GM19043 (cell line): ENCODE measurements around the gene THAP2.
"Not testable (repeated sequence)": the region's sequence is repeated elsewhere in the genome, so short reads cannot be mapped to it uniquely, and the experiment has no call there.

ENCODE experiments used
- ATAC-seq: cut with Tn5 transposase; IDR thresholded peaks from one replicate; pipeline ENCODE4 v1.9.1; 2021; ENCODE audit warnings: low read depth; ENCODE audit not compliant: unreplicated experiment

The THAP2 gene

GRCh38 chr12:71695782-71696181 is 31.7 kb downstream of the THAP2 start:
- no peak for ATAC-seq

GRCh38 chr12:71702181-71702580 is 38.1 kb downstream of the THAP2 start:
- ATAC-seq: not testable (repeated sequence)

- no peak for ATAC-seq
Measured at GRCh38 chr12:71702590-71702989, 38.5 kb downstream of the THAP2 start.

GRCh38 chr12:71703206-71703605 is 39.1 kb downstream of the THAP2 start:
- no peak for ATAC-seq

GRCh38 chr12:71704920-71705319 is 40.8 kb downstream of the THAP2 start:
- no peak for ATAC-seq

- ATAC-seq: no peak
Measured at GRCh38 chr12:71708658-71709057, 44.6 kb downstream of the THAP2 start.

GRCh38 chr12:71710276-71711125 is 46.4 kb downstream of the THAP2 start:
- no peak for ATAC-seq

GRCh38 chr12:71718611-71719010 is 54.5 kb downstream of the THAP2 start:
- no peak for ATAC-seq

- ATAC-seq: no peak
Measured at GRCh38 chr12:71719647-71720370, 55.7 kb downstream of the THAP2 start.

- no peak for ATAC-seq
Measured at GRCh38 chr12:71721783-71722505, 57.8 kb downstream of the THAP2 start.

- ATAC-seq: no peak
Measured at GRCh38 chr12:71725011-71725410, 60.9 kb downstream of the THAP2 start.

- ATAC-seq: no peak
Measured at GRCh38 chr12:71726548-71726947, 62.4 kb downstream of the THAP2 start.

- ATAC-seq: no peak
Measured at GRCh38 chr12:71727958-71728357, 63.9 kb downstream of the THAP2 start.
